Measurements from ENCODE around the gene AP2B1.
A peak's percentile ranks its signal among the peaks of the same experiment; 100 is the strongest.
"Not testable (repeated sequence)": the region's sequence is repeated elsewhere in the genome, so short reads cannot be mapped to it uniquely, and the experiment has no call there.

Gene AP2B1

GRCh38 chr17:35645923-35646322 lies 58.8 kb downstream of the AP2B1 start:
- DNase-seq = no peak

GRCh38 chr17:35651467-35651866 lies 64.3 kb downstream of the AP2B1 start:
- DNase-seq = no peak

GRCh38 chr17:35653619-35654361 lies 66.7 kb downstream of the AP2B1 start:
- DNase-seq = no peak

DNA sequence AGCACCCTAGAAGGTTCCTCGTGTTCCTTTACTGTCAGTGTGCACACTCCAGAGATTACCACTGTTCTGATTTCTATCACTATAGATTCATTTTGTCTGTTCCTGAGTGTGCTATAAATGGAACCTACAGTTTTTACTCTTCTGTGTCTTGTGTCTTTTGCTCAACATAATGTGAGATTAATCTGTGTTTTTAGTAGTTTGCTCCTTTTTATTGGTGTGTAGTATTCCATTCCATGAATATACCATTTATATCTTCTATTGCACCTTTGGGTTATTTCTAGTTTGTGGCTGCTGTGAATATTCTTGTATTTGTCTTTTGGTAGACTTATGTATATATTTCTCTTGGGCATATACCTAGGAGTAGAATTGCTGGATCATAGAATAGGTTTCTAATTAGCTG lies 68.2 kb downstream of the AP2B1 start:
- no peak for DNase-seq

DNA sequence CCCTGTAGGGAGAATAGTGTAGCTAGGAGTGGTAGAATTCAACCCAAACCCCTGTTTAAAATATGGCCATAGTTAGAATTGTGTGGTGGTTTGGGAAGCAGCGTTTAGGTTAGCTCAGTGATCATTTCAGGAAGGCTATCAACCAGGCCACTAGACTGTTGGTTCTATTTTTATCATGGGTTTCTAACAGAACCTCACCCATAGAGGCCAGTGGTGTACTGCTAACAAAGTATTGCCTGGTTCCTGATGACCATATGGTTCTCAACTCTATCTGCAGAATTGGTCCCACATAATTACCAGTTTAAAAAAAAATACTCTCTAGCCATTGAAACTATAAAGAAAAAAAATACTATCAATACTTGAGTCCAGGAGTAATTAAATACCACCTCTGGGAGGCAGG lies 73.8 kb downstream of the AP2B1 start:
- peak; percentile 3 for DNase-seq

DNA sequence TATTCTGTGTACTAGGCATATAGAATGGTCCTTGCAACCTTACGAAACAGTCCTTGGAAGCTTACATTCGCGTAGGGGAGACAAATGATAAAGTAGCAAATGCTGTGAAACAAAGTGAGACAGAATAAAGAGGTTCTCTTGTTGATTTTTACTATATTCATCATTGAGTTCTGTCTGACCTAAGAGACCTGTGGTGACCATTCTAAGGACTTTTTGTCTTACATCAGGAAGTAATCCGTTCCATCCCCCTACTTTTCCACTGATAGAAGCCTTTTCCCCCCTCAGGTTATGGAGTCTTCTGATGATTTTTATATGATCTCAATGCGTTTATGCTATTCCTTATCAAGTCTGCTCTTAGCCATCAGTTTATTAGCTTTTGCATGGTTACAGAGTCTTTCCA lies 77.6 kb downstream of the AP2B1 start:
- no peak for DNase-seq

GRCh38 chr17:35665662-35666061 lies 78.5 kb downstream of the AP2B1 start:
- no peak for DNase-seq

GRCh38 chr17:35666070-35666469 lies 78.9 kb downstream of the AP2B1 start:
- DNase-seq = no peak

GRCh38 chr17:35666967-35667532 lies 79.9 kb downstream of the AP2B1 start:
- no peak for DNase-seq

DNA sequence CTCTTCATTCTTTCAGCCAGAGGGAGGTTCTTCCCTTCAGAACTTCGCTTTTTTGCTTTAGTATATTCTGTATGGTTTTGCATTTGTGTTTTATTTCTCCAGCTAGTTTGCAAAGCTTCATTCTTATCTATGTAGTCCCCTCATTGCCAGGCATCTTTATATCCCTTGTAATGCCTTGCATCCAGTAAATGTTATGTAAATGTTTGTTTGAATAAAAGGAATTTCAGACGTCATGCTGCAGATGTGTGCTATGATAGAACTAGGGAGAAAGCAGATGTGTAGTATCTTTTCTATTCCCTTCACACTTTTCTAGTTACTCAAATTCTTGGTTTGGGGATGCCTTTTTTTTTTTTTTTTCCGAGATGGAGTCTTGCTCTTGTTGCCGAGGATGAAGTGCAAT lies 81.7 kb downstream of the AP2B1 start:
- DNase-seq = no peak

DNA sequence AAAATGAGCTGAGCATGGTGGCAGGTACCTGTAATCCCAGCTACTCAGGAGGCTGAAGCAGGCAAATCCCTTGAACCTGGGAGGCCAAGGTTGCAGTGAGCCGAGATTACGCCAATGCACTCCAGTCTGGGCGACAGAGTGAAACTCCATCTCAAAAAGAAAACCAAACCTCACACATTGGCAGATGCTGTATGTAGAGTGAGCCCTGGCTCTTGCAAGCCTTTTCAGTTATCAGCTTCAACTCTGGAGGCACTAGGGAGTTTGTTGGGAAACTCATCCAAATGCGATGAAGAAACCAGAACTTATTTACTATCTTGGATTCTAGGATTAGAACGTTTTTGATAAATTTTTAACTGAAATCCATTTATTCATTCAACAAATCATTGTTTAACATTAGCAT lies 87.4 kb downstream of the AP2B1 start:
- no peak for DNase-seq

DNA sequence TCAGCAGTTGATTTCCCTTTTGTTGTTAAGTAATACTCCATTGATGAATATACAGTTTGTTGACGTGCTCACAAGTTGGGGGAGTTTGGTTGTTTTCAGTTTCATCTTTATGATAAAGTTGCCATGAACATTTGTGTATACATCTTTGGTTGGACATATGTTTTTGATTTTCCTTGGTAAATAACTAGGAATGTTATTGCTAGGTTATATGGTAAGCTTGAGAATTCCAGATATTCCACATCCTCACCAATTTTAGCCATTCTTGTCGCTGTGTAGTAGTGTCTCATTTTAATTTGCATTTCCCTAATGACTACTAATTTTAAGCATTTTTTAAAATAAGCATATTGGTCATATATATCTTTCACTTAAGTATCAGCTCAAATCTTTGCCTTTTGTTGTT lies 89.3 kb downstream of the AP2B1 start:
- no peak for DNase-seq

GRCh38 chr17:35679007-35679682 lies 92.0 kb downstream of the AP2B1 start:
- no peak for DNase-seq

DNA sequence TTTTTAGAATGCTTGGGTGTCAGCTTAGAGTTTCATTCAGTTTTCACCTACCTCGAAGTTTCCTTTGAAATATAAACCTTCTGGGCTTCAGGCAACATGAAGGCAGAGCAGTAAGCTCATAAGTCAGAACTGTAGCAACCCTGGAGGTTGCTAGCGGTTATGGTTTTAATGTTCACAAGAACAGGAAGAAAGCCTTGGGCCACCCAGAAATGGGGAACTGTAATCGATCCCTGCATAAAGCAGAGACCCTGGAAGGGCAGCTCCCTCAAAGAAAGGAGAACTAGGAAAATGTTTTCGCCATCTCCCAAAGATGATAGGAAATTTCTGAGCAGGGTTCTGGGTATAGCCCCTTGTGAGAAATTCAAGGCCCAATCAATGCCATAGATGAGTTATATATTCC lies 96.5 kb downstream of the AP2B1 start:
- DNase-seq = no peak

DNA sequence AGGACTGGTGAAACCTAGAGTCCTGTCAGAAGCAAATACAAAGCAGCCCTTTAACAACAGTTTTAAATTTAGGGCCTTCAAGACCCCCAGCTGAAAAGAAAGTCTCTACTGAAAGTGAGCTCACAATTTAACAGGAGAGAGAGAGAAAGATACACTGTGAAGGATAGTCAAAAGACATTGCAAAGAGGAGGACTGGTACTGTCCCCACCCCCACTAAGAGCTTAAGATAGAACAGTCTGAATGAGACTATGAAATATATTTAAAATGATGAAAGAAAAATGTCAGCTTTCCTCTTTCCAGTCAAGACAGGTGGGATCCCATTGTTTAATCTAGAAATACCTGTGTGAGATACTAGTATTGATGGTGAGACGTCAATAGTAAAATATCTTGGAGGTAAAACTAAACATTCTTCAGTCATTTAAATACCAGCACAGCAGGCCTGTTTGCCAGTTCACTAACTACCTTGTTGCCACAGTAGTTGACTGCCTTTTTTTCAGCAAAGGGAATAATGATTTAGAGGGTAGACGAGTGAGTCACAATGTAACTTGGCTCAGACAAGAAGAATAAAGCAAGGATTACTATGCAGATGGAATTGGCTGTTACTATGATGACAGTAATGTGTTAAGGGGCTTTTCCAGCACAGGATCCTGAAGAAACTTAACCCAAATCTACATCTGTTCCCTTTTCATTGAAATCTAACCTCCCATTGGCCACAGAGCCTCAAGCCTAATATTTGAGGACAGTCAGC lies 97.1 kb downstream of the AP2B1 start:
- no peak for DNase-seq

DNA sequence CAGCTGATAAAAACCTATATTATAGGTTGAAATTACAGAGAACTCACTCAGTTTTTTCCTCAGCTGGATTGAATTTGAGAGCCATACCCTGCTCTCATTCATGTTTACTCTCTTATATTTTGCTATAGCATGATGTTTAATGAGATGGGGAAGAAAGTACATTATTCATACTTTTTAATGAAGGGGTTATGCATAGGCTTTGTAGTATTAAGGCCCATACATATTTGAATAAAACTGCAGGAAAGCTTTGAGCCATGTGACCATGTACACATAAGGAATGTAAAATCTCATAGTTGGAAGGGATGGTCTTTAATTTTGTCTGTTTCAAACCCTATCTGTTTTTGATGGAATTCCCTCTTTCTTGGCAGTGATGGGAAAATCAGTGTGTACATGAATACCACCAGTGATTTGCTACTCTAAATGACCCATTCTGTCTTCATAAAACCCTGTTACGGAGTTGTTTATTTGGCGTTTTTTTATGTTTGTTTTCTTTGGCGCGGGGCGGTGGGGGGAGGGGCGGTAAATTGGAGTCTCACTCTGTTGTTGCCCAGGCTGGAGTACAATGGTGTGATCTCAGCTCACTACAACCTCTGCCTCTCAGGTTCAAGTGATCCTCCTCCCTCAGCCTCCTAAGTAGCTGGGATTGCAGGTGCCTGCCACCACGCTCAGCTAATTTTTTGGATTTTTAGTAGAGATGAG lies 105.5 kb downstream of the AP2B1 start:
- no peak for DNase-seq

GRCh38 chr17:35693662-35694061 lies 106.5 kb downstream of the AP2B1 start:
- no peak for DNase-seq

DNA sequence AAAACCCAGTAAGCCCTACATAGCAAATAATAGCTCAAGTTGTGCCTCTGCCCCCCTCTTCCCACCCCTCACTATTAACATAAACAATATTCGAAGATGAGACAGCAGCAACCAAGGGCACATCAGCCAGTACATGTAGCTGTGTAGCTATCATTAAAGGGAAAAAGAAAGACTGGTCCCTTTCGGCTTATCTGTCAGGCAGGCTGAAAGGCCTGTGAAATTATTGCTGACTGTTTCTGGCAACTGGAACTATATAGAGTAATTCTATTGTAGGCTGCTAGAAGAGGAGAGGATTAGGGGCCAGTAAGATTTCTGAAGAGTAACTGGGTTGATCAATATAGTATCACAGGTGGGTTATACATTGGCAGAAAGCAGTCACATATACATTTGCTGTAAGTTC lies 107.8 kb downstream of the AP2B1 start:
- DNase-seq = no peak

- no peak for DNase-seq
These were observed 108.5 kb downstream of the AP2B1 start for GRCh38 chr17:35695613-35696012.

DNA sequence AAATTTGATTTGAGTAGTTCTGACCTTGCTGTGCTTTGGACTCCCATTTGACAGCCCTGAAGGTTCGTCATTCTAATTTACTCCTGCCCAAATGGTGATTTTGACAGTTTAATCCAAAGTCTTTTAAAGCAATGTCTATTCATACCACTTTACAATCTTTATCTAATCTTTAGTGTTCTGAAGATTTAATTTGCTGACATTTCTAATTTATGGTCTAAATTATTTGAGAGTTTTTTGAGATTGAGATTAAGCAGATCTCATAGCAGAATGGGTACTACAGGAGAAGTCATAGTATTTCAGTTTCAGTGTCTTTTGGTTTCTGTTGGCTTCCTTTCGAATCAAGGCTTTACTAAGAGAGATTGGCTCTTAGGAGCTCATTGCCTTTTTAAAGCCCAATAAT lies 111.7 kb downstream of the AP2B1 start:
- no peak for DNase-seq

DNA sequence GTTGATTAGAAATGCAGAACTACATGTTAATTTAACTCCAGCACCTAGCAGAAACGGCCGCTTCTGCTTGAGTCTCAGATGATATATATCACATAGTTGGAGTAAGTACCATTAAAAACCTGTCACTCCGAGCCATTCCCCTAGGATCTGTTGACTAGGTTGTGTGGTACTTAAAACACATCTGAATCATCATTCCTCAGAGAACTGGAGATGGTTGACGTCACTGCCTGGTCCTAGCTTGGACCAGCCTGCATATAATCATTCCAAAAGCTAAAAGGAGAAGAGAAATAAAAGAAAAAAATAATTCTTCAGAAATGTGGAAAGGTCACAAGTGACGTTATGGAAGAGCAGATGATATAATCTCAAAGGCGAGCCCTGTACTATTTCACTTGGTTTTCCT lies 113.0 kb downstream of the AP2B1 start:
- DNase-seq = no peak

- DNase-seq = no peak
These were observed 114.4 kb downstream of the AP2B1 start for GRCh38 chr17:35701491-35701890.

DNA sequence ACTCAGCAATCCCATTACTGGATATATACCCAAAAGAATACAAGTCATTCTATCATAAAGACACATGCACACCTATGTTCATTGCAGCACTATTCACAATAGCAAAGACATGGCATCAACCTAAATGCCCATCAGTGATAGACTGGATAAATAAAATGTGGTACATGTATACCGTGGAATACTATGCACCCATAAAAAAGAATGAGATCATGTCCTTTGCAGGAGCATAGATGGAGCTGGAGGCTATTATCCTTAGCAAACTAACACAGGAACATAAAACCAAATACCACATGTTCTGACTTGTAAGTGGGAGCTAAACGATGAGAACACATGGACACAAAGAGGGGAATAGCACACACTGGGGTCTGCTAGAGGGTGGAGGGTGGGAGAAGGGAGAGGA lies 116.2 kb downstream of the AP2B1 start:
- not testable (repeated sequence) for DNase-seq
